Cardiac fibroblast (primary cell): ENCODE data around the gene COTL1.
"Not testable (repeated sequence)": the region's sequence is repeated elsewhere in the genome, so short reads cannot be mapped to it uniquely, and the experiment has no call there.

Experiments used
- DNase-seq, 2 donors: peaks; one replicate each; pipeline versions ENCODE4 v3.0.0 to v3.0.0-alpha.2; 2010; ENCODE audit warnings: low read depth in 2 of 2
- H3K4me3 ChIP-seq, 2 donors: replicated peaks in 1 of 2; 1 replicate in 1 of 2; 2 replicates in 1 of 2; pipeline ENCODE4 v1.5.1; 2011; ENCODE audit warnings: low read depth in 2 of 2, low read length in 2 of 2, mild to moderate bottlenecking in 2 of 2, moderate library complexity in 1 of 2
- TF ChIP-seq, protein P1 (sequence below): IDR thresholded peaks from one replicate; pipeline ENCODE4 v1.5.1; 2011; ENCODE audit warnings: low read depth, mild to moderate bottlenecking, low read length, inconsistent platforms

The COTL1 gene

DNA sequence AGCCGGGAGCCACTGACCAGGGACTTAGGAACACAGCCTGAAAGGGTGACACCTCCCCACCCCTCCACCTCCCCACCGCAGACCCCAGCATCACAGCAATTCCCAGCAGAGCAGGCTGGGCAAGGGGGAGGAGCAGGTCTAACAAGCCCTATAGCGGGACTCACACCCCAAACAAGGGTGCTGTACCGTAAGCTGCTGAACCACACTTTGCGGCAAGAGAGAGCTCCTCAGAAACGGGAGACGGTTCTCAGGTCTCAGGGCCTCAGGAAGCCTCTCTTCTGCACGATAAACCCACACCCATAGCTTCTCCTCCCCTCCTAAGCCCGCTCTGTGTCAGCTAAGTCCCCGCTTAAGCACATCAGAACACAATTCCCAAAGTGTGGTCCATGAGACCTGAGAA lies 11.7 kb upstream of the COTL1 start:
- TF ChIP-seq, protein P1, sequence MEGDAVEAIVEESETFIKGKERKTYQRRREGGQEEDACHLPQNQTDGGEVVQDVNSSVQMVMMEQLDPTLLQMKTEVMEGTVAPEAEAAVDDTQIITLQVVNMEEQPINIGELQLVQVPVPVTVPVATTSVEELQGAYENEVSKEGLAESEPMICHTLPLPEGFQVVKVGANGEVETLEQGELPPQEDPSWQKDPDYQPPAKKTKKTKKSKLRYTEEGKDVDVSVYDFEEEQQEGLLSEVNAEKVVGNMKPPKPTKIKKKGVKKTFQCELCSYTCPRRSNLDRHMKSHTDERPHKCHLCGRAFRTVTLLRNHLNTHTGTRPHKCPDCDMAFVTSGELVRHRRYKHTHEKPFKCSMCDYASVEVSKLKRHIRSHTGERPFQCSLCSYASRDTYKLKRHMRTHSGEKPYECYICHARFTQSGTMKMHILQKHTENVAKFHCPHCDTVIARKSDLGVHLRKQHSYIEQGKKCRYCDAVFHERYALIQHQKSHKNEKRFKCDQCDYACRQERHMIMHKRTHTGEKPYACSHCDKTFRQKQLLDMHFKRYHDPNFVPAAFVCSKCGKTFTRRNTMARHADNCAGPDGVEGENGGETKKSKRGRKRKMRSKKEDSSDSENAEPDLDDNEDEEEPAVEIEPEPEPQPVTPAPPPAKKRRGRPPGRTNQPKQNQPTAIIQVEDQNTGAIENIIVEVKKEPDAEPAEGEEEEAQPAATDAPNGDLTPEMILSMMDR: no peak
- H3K4me3 ChIP-seq: no peak overlapping the region
- DNase-seq: no peak

DNA sequence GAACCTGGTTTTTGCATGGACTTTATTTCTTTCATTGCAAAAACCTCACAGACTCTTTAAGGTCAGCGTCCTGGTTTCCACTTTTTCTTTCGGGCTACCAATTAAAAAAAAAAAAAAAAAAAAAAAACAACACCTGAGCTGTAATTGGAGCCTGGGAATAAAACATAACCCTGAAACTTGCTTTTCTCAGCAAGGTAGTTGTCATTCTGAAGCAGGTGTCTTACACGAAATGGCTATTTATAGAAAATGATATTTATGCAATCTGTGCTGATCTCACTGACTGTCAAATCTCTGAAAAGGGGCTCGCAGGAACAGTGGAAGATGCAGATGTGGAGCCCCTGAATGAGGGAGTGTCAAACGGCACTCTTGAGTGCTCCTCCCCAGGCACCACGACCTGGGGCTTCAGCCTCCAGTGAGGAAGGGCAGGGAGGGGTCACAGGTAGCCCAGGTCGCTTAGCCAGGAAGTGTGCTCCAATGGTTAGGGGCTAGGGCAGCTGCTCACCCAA lies 10.4 kb upstream of the COTL1 start:
- DNase-seq: no peak
- H3K4me3 ChIP-seq: no peak overlapping the region
- TF ChIP-seq, protein P1: no peak

DNA sequence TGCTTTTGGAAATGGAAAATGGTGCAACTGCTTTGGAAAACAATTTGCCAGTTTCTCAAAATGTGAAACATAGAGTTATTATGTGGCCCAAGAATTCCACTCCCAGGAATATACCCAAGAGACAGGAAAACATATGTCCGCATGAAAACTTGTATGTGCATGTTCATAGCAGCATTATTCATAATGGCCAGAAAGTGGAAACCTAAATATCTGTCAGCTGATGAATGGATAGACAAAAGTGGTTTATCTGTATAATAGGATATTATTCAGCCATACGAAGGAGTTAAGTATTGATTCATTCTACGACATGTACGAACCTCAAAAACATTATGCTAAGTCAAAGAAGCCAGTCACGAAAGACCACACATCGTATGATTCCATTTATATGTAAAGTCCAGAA lies 7.7 kb upstream of the COTL1 start:
- TF ChIP-seq, protein P1: no peak
- DNase-seq: no peak
- no peak overlapping the region for H3K4me3 ChIP-seq

DNA sequence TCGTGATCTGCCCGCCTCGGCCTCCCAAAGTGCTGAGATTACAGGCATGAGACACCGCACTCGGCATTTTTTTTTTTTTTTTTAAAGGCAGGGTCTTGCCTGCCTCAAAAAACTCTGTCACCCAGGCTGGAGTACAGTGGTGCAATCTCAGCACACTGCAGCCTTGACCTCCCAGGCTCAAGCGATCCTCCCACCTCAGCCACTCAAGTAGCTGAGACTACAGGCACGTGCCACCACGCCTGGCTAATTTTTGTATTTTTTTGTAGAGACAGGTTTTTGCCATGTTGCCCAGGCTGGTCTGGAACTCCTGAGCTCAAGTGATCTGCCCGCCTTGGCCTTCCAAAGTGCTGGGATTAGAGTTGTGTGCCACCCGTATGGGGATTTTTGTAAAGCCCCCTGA lies 3.0 kb upstream of the COTL1 start:
- not testable (repeated sequence) for DNase-seq, H3K4me3 ChIP-seq

DNA sequence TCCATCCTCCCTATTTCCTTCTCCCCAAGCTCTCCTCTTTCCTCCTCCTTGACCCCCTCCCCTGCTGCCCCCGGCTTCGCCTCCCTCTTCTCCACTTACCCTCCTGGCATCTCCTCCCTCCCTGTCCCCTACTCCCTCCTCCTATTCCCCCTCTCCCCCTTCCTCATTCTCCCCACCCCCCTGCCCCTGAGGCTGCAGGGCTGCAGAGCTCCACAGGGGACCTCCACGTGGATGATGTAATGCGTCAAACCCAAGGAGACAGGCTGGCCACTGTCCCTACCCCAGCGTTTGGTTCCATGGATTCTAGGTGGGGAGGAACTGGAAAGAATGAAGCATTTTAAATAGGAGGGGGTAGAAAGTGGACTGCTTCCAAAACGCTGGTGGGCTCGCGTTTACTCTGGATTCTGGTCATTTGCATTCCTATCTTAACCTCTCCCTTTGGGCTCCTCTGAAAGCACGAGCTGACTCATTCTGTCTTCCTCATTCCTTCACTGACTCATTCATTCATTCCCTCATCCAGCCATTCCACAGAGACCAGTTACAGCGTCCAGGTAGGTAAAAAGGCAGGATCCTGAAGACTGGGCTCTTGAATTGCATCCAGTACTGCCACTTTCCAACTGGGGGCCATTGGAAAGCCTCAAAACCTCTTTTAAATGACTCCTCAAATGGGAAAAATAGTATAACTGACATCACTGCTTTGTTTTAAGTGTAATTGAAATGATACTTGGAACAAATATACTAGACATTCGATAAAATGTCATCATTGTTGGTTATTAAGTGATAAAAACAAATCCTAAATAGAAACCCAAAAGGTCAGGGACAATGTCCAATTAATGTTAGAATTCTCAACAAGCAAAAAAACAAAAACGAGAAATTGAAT lies 943 bp upstream of the COTL1 start:
- DNase-seq: peak; percentile 94 to 96
- H3K4me3 ChIP-seq: peak overlapping the region; percentile 17 to 68
- TF ChIP-seq, protein P1: peak; percentile 20

DNA sequence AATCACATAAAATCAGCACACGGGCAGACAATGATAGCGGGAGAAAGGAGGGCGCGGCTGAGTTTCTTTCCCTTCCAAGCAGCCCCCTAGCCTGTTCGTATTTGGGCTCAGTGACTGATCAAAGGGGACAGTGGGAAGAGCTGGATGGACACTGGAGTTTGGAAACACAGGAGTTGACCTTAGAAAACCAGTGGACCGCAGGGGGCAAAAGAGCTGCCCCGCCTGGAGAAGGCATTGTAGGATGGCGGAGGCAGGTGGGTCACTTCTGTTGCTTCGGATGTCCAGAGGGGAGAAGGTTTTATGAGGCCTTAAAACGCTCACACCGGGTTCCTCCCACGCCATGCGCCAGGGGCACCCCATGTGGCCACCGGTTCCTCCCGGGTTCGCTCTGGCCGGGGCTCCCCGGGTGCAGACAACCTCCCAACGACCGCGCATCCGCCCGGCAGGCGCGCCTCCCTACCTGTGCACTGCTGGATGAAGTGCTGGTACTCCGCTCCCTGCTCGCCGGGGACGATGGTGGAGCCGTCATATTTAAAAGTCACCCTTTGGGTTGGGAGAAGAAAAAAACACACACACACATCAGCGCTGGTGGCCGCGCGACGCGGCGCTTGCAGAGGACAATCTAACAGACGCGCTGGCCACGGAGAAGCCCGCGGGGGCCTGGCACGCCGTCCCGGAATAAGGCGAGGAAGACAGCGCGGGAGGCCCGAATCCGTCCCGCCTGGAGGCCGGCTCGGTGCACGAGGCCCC lies 662 bp downstream of the COTL1 start:
- peak in 1 of 2 donors; percentile 44 for DNase-seq
- TF ChIP-seq, protein P1: no peak
- peak overlapping the region; percentile 68 to 83 for H3K4me3 ChIP-seq

DNA sequence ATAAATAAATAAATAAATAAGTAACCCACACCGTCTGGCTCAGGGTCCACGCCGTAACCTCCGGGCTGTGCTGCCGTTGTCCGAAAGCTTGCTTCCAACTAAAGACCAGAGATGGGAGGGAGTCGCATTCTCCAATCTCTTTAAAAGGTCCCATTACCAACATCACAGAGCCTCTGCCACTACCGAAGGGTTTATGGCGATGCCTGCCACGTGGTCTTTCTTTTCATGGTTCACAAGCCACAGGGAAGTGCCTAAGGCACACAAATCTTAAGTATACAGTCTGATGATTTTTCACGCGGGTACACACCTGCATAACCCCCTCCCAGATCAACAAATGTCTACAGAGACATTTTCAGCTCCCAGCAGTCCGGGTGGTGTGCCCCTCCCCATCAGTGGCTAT lies 1.4 kb downstream of the COTL1 start:
- TF ChIP-seq, protein P1: no peak
- peak in 1 of 2 donors; percentile 22 for DNase-seq
- peak overlapping the region; percentile 68 to 83 for H3K4me3 ChIP-seq
